ENCODE measurements around the gene PIK3CB.

Gene PIK3CB

GRCh38 chr3:138776961-138777360, 57.8 kb downstream of the PIK3CB start:
- in situ Hi-C loops (cut with MboI; ENCODE audit: low pct_unique_long_range_greater_than_20kb, low sequenced_read_pairs, unreplicated experiment) = no loop called here
- no peak for TF ChIP-seq CTCF (IDR thresholded peaks at IDR 0.05; ENCODE audit: extremely low read depth, insufficient read depth, missing control alignments)
- no peak for DNase-seq (ENCODE audit: low spot score)

GRCh38 chr3:138775254-138775595, 59.5 kb downstream of the PIK3CB start:
- in situ Hi-C loops (cut with MboI; ENCODE audit: low pct_unique_long_range_greater_than_20kb, low sequenced_read_pairs, unreplicated experiment) = no loop called here
- DNase-seq (ENCODE audit: low spot score) = no peak
- no peak for TF ChIP-seq CTCF (IDR thresholded peaks at IDR 0.05; ENCODE audit: extremely low read depth, insufficient read depth, missing control alignments)

GRCh38 chr3:138774529-138775253, 60.0 kb downstream of the PIK3CB start:
- TF ChIP-seq CTCF (IDR thresholded peaks at IDR 0.05; ENCODE audit: extremely low read depth, insufficient read depth, missing control alignments) = no peak
- in situ Hi-C loops (cut with MboI; ENCODE audit: low pct_unique_long_range_greater_than_20kb, low sequenced_read_pairs, unreplicated experiment) = no loop called here
- DNase-seq (ENCODE audit: low spot score) = no peak

GRCh38 chr3:138771585-138771984, 63.1 kb downstream of the PIK3CB start:
- TF ChIP-seq CTCF (IDR thresholded peaks at IDR 0.05; ENCODE audit: extremely low read depth, insufficient read depth, missing control alignments) = no peak
- in situ Hi-C loops (cut with MboI; ENCODE audit: low pct_unique_long_range_greater_than_20kb, low sequenced_read_pairs, unreplicated experiment) = no loop called here
- no peak for DNase-seq (ENCODE audit: low spot score)

- in situ Hi-C loops (cut with MboI; ENCODE audit: low pct_unique_long_range_greater_than_20kb, low sequenced_read_pairs, unreplicated experiment) = no loop called here
- DNase-seq (ENCODE audit: low spot score) = no peak
- TF ChIP-seq CTCF (IDR thresholded peaks at IDR 0.05; ENCODE audit: extremely low read depth, insufficient read depth, missing control alignments) = no peak
These were observed 65.1 kb downstream of the PIK3CB start for GRCh38 chr3:138769616-138770015.

- no peak for TF ChIP-seq CTCF (IDR thresholded peaks at IDR 0.05; ENCODE audit: extremely low read depth, insufficient read depth, missing control alignments)
- DNase-seq (ENCODE audit: low spot score) = no peak
These were observed 65.8 kb downstream of the PIK3CB start for GRCh38 chr3:138768946-138769345.

More at GRCh38 chr3:138768946-138769345, 65.8 kb downstream of the PIK3CB start:
- in situ Hi-C loops (cut with MboI; ENCODE audit: low pct_unique_long_range_greater_than_20kb, low sequenced_read_pairs, unreplicated experiment) = no loop called here
